Mesothelial cell of epicardium (in vitro differentiated cells): ENCODE results near the gene CDC45. TPM values are rescaled to one million over a fixed set of nuclear protein-coding genes. Genes with fewer than 3 reads are reported as not detected.

Experiments
- DNase-seq, 2 experiments: peaks; one replicate each; pipeline ENCODE4 v3.0.0; 2021; ENCODE audit warnings: low spot score in 2 of 2; ENCODE audit not compliant: unreplicated experiment in 2 of 2
- H3K27ac Mint-ChIP-seq: 2 replicates; pipeline ENCODE4 v1.8.0; 2021; ENCODE audit warnings: mixed read lengths
- H3K27me3 Mint-ChIP-seq: 2 replicates; pipeline ENCODE4 v1.8.0; 2021; ENCODE audit warnings: low read depth, mixed read lengths
- H3K36me3 Mint-ChIP-seq: 2 replicates; pipeline ENCODE4 v1.8.0; 2021; ENCODE audit warnings: mixed read lengths
- H3K4me1 Mint-ChIP-seq: 2 replicates; pipeline ENCODE4 v1.8.0; 2021; ENCODE audit warnings: mixed read lengths
- H3K4me3 Mint-ChIP-seq: 2 replicates; pipeline ENCODE4 v1.8.0; 2021; ENCODE audit warnings: mild to moderate bottlenecking, moderate library complexity, mixed read lengths
- H3K9me3 Mint-ChIP-seq: 2 replicates; pipeline ENCODE4 v1.8.0; 2021; ENCODE audit warnings: mixed read lengths
- total RNA-seq: library from RNA; stranded (reverse); gene quantifications from 3 replicates; pipeline ENCODE4 v1.2.1, GENCODE V29; 2021
- TF ChIP-seq, protein P1 (sequence below): fragments of 200-600 bp; sonication (generic); IDR thresholded peaks from one replicate; pipeline ENCODE4 v1.5.0; 2021; ENCODE audit warnings: antibody characterized with exemption; ENCODE audit not compliant: unreplicated experiment

The CDC45 gene
- total RNA-seq, 1 donor from 2014 or later = 15.3 TPM

DNA sequence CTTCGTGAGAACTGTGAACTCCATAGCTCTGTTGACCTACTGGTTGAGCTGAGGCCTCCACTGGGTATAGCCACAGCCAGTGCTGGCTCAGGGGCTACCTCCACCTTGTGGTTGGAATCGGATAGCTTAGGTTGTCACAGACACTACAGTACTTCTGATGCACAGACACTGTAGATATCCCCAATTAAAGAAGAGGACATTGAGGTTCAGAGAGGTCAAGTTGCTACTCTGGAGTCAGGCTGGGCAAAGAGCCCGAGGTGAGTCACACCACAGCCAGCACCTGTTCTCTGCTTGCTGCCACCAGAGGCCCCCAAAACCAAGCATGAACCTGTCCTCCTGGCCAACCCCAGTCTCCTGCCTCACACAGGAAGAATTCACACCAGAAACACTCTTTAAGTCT lies 6.1 kb upstream of the CDC45 start:
- Mint-ChIP-seq H3K27ac (no peak overlapping the region), H3K36me3 (peaks cover 25% of the 10 kb centered on the region), H3K27me3 (no peaks in the 10 kb centered on the region), H3K4me3 (no peak overlapping the region), H3K9me3 (no peaks in the 10 kb centered on the region), H3K4me1 (peaks cover 15% of the 10 kb centered on the region)
- DNase-seq = no peak
- TF ChIP-seq, protein P1, sequence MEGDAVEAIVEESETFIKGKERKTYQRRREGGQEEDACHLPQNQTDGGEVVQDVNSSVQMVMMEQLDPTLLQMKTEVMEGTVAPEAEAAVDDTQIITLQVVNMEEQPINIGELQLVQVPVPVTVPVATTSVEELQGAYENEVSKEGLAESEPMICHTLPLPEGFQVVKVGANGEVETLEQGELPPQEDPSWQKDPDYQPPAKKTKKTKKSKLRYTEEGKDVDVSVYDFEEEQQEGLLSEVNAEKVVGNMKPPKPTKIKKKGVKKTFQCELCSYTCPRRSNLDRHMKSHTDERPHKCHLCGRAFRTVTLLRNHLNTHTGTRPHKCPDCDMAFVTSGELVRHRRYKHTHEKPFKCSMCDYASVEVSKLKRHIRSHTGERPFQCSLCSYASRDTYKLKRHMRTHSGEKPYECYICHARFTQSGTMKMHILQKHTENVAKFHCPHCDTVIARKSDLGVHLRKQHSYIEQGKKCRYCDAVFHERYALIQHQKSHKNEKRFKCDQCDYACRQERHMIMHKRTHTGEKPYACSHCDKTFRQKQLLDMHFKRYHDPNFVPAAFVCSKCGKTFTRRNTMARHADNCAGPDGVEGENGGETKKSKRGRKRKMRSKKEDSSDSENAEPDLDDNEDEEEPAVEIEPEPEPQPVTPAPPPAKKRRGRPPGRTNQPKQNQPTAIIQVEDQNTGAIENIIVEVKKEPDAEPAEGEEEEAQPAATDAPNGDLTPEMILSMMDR = no peak

DNA sequence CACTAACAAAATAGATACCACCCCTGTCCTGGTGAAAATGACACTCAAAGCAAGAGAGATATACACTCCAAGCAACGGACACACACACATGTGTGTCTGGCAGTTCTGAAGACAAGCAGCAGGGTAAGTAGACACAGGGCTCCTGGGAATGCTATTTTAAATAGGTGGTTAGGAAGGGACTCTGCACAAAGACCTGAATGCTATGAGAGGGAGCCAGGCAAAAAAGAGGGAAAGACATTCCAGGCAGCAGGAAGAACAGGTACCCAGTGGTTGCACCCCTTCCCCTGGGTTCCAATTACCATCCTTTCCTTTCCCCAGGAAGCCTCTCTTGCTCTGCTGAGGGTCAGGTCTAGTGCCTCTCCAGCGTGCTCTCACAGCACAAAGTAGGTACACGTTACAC lies 3.7 kb upstream of the CDC45 start:
- peaks cover 13% of the 10 kb centered on the region for H3K36me3 Mint-ChIP-seq
- no peak overlapping the region for H3K27ac Mint-ChIP-seq
- no peaks in the 10 kb centered on the region for H3K27me3 Mint-ChIP-seq
- DNase-seq = no peak
- TF ChIP-seq, protein P1 = no peak
- peaks cover 28% of the 10 kb centered on the region for H3K4me1 Mint-ChIP-seq
- no peaks in the 10 kb centered on the region for H3K9me3 Mint-ChIP-seq
- no peak overlapping the region for H3K4me3 Mint-ChIP-seq

DNA sequence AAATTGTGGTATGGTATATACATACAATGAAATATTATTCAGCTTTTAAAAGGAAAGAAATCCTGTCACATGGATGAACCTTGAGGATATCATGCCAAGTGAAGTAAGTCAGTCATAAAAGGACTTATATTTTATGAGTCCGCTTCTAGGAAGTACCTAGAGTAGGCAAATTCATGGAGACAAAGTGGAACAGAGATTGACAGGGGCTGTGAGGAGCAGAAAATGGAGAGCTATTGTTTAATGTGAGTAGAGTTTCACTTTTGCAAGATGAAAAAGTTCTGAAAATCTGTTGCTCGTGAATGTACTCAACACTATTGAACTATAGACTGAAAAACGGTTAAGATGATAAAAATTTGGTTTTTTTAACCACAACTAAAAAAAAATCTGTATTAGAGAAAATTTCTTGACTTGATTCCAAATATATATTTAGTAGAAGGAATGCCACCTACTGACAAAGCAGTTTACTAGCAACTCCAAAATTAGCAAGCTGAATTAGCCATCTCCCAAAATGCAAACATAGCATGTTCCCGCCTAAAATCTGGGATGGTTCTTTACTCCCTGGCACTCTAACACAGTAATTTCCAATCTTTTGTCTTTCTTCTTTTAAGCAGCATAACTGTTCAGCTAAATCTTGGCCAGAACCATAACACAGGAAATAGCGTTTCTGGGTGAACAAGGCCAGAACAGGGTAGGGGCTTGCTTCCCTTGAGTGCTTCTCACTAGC lies 2.2 kb upstream of the CDC45 start:
- Mint-ChIP-seq H3K27ac (peak overlapping the region; percentile 55), H3K36me3 (peaks cover 6% of the 10 kb centered on the region), H3K27me3 (no peaks in the 10 kb centered on the region), H3K4me1 (peaks cover 28% of the 10 kb centered on the region), H3K4me3 (peak overlapping the region; percentile 97), H3K9me3 (no peaks in the 10 kb centered on the region)
- TF ChIP-seq, protein P1 = no peak
- no peak for DNase-seq

DNA sequence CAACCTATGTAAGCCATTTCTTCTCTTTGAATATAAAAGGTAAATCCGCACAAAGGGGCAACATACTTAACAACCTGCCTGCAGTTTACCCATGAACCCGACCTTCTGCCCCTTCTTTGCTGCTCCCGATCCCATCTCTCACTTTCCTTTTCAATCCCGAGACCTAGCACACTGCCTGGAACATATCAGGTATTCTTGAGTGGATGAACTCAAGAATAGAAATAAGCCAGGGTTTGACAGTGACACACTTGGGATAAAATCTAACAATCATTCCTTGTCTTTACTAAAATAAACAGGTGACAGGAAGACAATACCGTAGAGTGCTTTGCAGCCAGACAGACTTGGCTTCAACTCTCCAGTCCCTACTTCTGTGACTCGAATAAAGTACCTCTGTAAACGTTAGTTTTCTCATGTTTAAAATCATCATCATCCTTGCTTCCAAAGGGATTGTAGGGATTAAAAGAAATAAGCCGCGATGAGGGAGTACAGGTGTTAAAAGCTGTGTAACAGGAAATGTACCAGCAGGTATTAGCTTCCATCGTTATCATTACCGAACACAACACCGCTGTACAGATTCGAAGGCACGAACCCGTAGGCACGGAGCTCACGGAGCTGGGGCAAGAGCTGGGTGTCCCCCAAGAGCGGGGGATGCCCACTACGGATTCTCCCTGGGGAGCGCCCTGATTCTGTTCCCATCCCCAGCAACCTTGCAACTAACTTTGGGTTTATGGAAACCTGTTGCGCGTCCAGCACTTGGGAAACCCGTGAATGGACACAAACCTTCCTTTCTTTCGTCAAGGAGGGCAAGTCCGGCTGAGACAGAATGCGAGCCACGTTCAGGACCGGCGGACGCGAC lies 1.4 kb upstream of the CDC45 start:
- TF ChIP-seq, protein P1 = no peak
- H3K9me3 Mint-ChIP-seq = no peaks in the 10 kb centered on the region
- no peaks in the 10 kb centered on the region for H3K27me3 Mint-ChIP-seq
- peak overlapping the region; percentile 97 for H3K4me3 Mint-ChIP-seq
- DNase-seq = no peak
- H3K36me3 Mint-ChIP-seq = peaks cover 4% of the 10 kb centered on the region
- H3K4me1 Mint-ChIP-seq = peaks cover 28% of the 10 kb centered on the region
- peak overlapping the region; percentile 55 for H3K27ac Mint-ChIP-seq

DNA sequence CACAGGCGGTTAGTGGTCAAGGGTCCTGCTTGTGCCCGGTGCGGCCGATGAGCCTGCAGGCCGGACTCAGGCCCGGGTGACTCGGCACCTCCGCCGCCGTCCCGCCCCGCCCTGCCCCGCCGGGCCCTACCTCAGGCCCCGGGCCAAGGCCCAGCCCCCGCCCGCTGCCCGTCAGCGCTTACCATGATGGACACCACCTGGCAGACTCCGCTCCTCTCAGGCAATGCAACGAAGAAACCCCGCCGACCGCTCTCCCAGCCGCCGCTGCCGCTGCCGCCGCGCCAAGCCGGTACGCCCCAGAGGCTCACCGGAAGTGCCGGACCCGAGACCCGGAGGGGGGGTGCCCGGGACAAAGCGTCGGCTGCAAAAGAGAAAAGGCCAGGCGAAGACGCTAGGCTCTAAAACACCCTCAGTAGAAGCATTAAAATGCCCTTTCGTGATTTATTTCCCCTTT lies 792 bp upstream of the CDC45 start, which contains the start of gene UFD1:
Gene UFD1, minus strand, starts transcription at position 293 of the 454 bp plus-strand sequence. Its CDS starts 108 bp downstream, at position 185.
- Mint-ChIP-seq H3K27me3 (no peaks in the 10 kb centered on the region), H3K36me3 (peaks cover 2% of the 10 kb centered on the region)

More for the DNA sequence above, 792 bp upstream of the CDC45 start, which contains the start of gene UFD1:
- TF ChIP-seq, protein P1 = no peak
- Mint-ChIP-seq H3K4me3 (peak within 1 kb of the TSS; percentile 97), H3K27ac (peak within 1 kb of the TSS; percentile 99), H3K9me3 (no peaks in the 10 kb centered on the region), H3K4me1 (peaks cover 28% of the 10 kb centered on the region)
- DNase-seq = peak; percentile 69 to 84
